ENCODE measurements around the gene CNTN4.

The CNTN4 gene

GRCh38 chr3:2771741-2772140 lies 673.1 kb downstream of the CNTN4 start:
- Histone ChIP-seq H3K9ac (ENCODE audit: low read length) (no peak overlapping the region), H2AFZ (ENCODE audit: low read length) (no peak overlapping the region), H3K4me3 (ENCODE audit: low read depth, low read length, poor library complexity, severe bottlenecking) (no peak overlapping the region), H3K4me1 (ENCODE audit: insufficient read depth, low read length, severe bottlenecking) (no peaks in the 10 kb centered on the region), H3K36me3 (ENCODE audit: insufficient read depth, low read length) (no peaks in the 10 kb centered on the region), H3K27me3 (ENCODE audit: insufficient read depth, low read length) (no peaks in the 10 kb centered on the region), H3K27ac (ENCODE audit: low read depth, low read length, poor library complexity, severe bottlenecking) (no peak overlapping the region), H3K79me2 (ENCODE audit: insufficient read depth, low read length) (no peaks in the 10 kb centered on the region), H3F3A (ENCODE audit: insufficient read depth, low read length) (no peaks in the 10 kb centered on the region), H3K9me3 (ENCODE audit: low read length) (no peaks in the 10 kb centered on the region), H3K4me2 (ENCODE audit: low read length) (no peak overlapping the region), H4K20me1 (ENCODE audit: insufficient read depth, low read length) (no peaks in the 10 kb centered on the region), H3K9me2 (ENCODE audit: low read depth, low read length) (no peaks in the 10 kb centered on the region)
- no peak for TF ChIP-seq EZH2 (IDR thresholded peaks at IDR 0.05; ENCODE audit: borderline replicate concordance, low read length)
- no peak for TF ChIP-seq CTCF (IDR thresholded peaks at IDR 0.05; ENCODE audit: low read length)

GRCh38 chr3:2772803-2773202 lies 674.1 kb downstream of the CNTN4 start:
- Histone ChIP-seq H3K27me3 (ENCODE audit: insufficient read depth, low read length) (no peaks in the 10 kb centered on the region), H3K36me3 (ENCODE audit: insufficient read depth, low read length) (no peaks in the 10 kb centered on the region), H3K4me1 (ENCODE audit: insufficient read depth, low read length, severe bottlenecking) (no peaks in the 10 kb centered on the region), H3K4me3 (ENCODE audit: low read depth, low read length, poor library complexity, severe bottlenecking) (no peak overlapping the region), H3K79me2 (ENCODE audit: insufficient read depth, low read length) (no peaks in the 10 kb centered on the region), H2AFZ (ENCODE audit: low read length) (no peak overlapping the region), H3K27ac (ENCODE audit: low read depth, low read length, poor library complexity, severe bottlenecking) (no peak overlapping the region), H4K20me1 (ENCODE audit: insufficient read depth, low read length) (no peaks in the 10 kb centered on the region), H3F3A (ENCODE audit: insufficient read depth, low read length) (no peaks in the 10 kb centered on the region), H3K9me3 (ENCODE audit: low read length) (no peaks in the 10 kb centered on the region), H3K4me2 (ENCODE audit: low read length) (no peak overlapping the region), H3K9ac (ENCODE audit: low read length) (no peak overlapping the region), H3K9me2 (ENCODE audit: low read depth, low read length) (no peaks in the 10 kb centered on the region)
- TF ChIP-seq EZH2 (IDR thresholded peaks at IDR 0.05; ENCODE audit: borderline replicate concordance, low read length) (no peak), CTCF (IDR thresholded peaks at IDR 0.05; ENCODE audit: low read length) (no peak)

GRCh38 chr3:2774481-2775249 lies 676.0 kb downstream of the CNTN4 start:
- Histone ChIP-seq H3K4me1 (ENCODE audit: insufficient read depth, low read length, severe bottlenecking) (no peaks in the 10 kb centered on the region), H3F3A (ENCODE audit: insufficient read depth, low read length) (no peaks in the 10 kb centered on the region), H2AFZ (ENCODE audit: low read length) (no peak overlapping the region), H3K27ac (ENCODE audit: low read depth, low read length, poor library complexity, severe bottlenecking) (no peak overlapping the region), H3K79me2 (ENCODE audit: insufficient read depth, low read length) (no peaks in the 10 kb centered on the region), H3K9me3 (ENCODE audit: low read length) (no peaks in the 10 kb centered on the region), H3K9ac (ENCODE audit: low read length) (no peak overlapping the region), H4K20me1 (ENCODE audit: insufficient read depth, low read length) (no peaks in the 10 kb centered on the region), H3K27me3 (ENCODE audit: insufficient read depth, low read length) (no peaks in the 10 kb centered on the region), H3K4me3 (ENCODE audit: low read depth, low read length, poor library complexity, severe bottlenecking) (no peak overlapping the region), H3K4me2 (ENCODE audit: low read length) (no peak overlapping the region), H3K36me3 (ENCODE audit: insufficient read depth, low read length) (no peaks in the 10 kb centered on the region), H3K9me2 (ENCODE audit: low read depth, low read length) (no peaks in the 10 kb centered on the region)
- TF ChIP-seq CTCF (IDR thresholded peaks at IDR 0.05; ENCODE audit: low read length) (no peak), EZH2 (IDR thresholded peaks at IDR 0.05; ENCODE audit: borderline replicate concordance, low read length) (no peak)
